Neural progenitor cell (in vitro differentiated cells): ENCODE measurements around the gene TRIP12.

Experiments
- EZH2 ChIP-seq: fragments of 200-600 bp; sonication (generic); IDR thresholded peaks from 2 replicates; pipeline ENCODE4 v1.6.1; 2017; ENCODE audit warnings: antibody characterized with exemption, mild to moderate bottlenecking, moderate library complexity
- TF ChIP-seq, protein P1 (sequence below): fragments of 200-600 bp; sonication (generic); IDR thresholded peaks from 2 replicates; pipeline ENCODE4 v1.5.1; 2017; ENCODE audit warnings: antibody characterized with exemption, mild to moderate bottlenecking

DNA sequence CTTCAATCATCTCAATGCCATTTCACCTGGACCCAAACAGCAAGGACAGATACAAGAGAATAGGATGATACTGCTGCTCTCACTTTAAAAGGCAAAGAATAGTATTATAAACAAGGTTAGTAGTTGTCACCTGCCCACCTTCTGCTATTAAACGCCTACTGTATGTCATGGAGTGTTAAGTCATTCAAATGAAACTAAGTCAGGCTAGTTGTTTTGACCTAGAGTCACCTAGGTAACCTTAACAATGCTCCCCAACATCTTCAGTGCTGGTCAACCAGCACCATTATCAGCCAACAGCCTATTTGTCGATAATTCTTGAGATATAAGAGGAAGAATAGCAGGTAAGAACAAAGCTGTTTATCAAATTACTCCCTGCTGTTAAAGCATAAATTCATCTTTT lies 39.2 kb downstream of the TRIP12 start:
- TF ChIP-seq, protein P1, sequence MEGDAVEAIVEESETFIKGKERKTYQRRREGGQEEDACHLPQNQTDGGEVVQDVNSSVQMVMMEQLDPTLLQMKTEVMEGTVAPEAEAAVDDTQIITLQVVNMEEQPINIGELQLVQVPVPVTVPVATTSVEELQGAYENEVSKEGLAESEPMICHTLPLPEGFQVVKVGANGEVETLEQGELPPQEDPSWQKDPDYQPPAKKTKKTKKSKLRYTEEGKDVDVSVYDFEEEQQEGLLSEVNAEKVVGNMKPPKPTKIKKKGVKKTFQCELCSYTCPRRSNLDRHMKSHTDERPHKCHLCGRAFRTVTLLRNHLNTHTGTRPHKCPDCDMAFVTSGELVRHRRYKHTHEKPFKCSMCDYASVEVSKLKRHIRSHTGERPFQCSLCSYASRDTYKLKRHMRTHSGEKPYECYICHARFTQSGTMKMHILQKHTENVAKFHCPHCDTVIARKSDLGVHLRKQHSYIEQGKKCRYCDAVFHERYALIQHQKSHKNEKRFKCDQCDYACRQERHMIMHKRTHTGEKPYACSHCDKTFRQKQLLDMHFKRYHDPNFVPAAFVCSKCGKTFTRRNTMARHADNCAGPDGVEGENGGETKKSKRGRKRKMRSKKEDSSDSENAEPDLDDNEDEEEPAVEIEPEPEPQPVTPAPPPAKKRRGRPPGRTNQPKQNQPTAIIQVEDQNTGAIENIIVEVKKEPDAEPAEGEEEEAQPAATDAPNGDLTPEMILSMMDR = no peak
- TF ChIP-seq EZH2 = no peak
